C4-2B (cell line): ENCODE measurements around the gene SIRPD.
"Not testable (repeated sequence)": the region's sequence is repeated elsewhere in the genome, so short reads cannot be mapped to it uniquely, and the experiment has no call there.

Experiments
- H3K27ac ChIP-seq: fragments of 450-650 bp; 2 replicates; pipeline ENCODE4 v1.5.1; 2017
- ZFX ChIP-seq: fragments of 450-650 bp; IDR thresholded peaks from 2 replicates; pipeline ENCODE4 v1.6.1; 2017
- TF ChIP-seq, protein P1 (sequence below): fragments of 450-650 bp; conservative IDR thresholded peaks from 2 replicates; pipeline ENCODE4 v1.5.1; 2017; ENCODE audit warnings: mild to moderate bottlenecking

SIRPD gene

DNA sequence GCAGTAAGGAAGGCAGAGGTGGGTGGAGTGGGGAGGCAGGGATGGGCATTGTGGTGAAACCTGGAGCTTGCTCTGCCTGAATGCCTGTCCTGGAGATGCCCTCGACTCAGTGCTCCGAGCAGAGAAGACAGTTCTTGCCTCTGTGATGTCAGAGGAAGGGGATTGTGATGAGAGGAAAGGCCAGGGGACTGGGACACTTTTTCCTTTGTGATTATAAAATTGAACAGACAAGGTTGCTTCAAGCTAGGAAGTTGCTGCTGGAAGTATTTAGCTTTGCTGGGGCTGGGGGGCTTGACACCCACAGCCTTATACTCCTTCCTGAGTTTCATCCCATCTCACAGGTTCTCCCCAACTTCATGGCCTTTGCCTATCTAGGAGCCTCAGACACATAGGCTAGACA, at the start of gene SIRPD:
Gene SIRPD, minus strand, starts transcription at position 101 of the 400 bp plus-strand sequence. Its CDS starts 52 bp downstream, at position 49.
- no peak for TF ChIP-seq ZFX
- TF ChIP-seq, protein P1, sequence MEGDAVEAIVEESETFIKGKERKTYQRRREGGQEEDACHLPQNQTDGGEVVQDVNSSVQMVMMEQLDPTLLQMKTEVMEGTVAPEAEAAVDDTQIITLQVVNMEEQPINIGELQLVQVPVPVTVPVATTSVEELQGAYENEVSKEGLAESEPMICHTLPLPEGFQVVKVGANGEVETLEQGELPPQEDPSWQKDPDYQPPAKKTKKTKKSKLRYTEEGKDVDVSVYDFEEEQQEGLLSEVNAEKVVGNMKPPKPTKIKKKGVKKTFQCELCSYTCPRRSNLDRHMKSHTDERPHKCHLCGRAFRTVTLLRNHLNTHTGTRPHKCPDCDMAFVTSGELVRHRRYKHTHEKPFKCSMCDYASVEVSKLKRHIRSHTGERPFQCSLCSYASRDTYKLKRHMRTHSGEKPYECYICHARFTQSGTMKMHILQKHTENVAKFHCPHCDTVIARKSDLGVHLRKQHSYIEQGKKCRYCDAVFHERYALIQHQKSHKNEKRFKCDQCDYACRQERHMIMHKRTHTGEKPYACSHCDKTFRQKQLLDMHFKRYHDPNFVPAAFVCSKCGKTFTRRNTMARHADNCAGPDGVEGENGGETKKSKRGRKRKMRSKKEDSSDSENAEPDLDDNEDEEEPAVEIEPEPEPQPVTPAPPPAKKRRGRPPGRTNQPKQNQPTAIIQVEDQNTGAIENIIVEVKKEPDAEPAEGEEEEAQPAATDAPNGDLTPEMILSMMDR: no peak
- H3K27ac ChIP-seq: no peak within 1 kb of the TSS

- H3K27ac ChIP-seq: no peak overlapping the region
- TF ChIP-seq ZFX: no peak
Observed at GRCh38 chr20:1600736-1601135, 43.2 kb upstream of the SIRPD start.

GRCh38 chr20:1595333-1595732, 37.8 kb upstream of the SIRPD start:
- no peak for TF ChIP-seq ZFX
- TF ChIP-seq, protein P1: no peak
- H3K27ac ChIP-seq: no peak overlapping the region

GRCh38 chr20:1588533-1589460, 31.3 kb upstream of the SIRPD start:
- no peak overlapping the region for H3K27ac ChIP-seq
- no peak for TF ChIP-seq ZFX
- TF ChIP-seq, protein P1: no peak

DNA sequence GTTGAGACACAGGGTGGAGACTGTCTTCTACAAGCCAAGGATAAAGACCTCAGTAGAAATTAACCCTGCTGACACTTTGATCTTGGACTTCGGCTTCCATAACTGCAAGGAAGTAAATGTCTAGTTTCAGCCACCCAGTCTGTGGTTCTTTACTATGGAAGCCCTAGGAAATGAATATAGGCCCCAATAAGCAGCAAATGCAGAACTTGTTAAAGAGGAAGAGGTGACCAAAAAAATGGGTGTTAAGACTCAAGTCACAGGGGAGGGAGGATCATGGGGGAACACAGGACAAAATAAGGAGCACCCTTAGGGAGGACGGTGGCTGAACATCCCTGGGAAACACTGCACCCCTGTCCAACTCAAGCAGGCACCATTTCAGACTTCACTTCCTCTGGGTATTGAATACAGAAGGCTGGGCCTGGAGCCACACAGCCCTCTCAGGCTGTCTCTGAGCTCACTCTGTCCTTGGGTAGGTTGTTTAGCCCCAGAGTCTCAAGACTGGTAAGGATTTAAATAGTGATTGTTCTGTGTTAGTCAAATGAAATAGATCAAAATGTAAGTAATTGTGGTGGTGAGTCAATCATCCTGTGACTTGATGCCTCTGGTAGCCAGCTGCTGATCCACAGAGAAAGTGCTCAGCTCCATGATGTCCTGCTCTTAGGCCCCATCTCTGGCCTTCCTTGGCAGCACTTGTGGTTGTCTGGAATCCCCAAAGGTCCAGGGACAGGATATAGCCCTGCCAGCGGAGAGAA, 30.5 kb upstream of the SIRPD start:
- TF ChIP-seq ZFX: no peak
- TF ChIP-seq, protein P1: no peak
- H3K27ac ChIP-seq: no peak overlapping the region

DNA sequence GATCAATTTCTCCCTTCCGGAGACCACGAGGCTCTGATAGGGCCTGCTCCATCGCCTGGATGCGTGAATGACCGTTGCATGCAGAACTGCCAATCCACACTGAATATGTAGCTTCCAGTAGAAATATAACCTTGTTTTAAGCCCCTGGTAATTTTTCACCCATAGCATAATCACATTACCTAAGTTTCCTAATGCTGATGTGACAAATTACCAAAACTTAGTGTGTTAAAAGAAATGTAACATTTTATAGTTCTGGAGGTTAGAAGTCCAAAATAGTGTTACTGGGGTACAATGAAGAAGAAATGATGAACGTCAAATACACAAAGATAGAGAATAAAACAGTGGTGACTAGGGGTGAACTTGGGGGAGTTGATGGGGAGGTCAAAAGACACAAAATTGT, 22.0 kb upstream of the SIRPD start:
- H3K27ac ChIP-seq: no peak overlapping the region
- TF ChIP-seq, protein P1: no peak

- no peak for TF ChIP-seq ZFX
- TF ChIP-seq, protein P1: no peak
- H3K27ac ChIP-seq: no peak overlapping the region
Observed at GRCh38 chr20:1577906-1578305, 20.4 kb upstream of the SIRPD start.

GRCh38 chr20:1577313-1577712, 19.8 kb upstream of the SIRPD start:
- not testable (repeated sequence) for H3K27ac ChIP-seq
